ENCODE data around the gene CUL4A.
A peak's percentile ranks its signal among the peaks of the same experiment; 100 is the strongest.

Gene CUL4A

DNA sequence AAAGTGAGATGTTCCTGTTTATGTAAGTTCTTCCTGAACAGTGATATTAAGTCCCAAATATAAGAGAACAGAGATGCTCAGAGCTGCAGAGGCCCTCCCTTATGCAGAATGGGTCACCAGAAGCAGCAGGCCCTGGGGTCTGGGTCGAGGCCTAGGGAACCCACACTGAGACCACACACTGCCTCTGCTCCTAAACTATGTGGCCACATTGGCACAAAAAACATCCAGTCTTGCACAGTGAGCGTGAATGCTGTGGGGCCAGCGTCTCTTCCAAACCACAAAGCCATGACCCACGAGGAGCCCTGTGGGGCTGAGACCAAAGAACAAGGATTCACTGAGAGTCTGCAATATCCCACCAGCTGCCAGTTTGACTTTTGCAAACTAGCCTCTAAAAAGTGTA lies 27.4 kb upstream of the CUL4A start:
- DNase-seq, result no peak

DNA sequence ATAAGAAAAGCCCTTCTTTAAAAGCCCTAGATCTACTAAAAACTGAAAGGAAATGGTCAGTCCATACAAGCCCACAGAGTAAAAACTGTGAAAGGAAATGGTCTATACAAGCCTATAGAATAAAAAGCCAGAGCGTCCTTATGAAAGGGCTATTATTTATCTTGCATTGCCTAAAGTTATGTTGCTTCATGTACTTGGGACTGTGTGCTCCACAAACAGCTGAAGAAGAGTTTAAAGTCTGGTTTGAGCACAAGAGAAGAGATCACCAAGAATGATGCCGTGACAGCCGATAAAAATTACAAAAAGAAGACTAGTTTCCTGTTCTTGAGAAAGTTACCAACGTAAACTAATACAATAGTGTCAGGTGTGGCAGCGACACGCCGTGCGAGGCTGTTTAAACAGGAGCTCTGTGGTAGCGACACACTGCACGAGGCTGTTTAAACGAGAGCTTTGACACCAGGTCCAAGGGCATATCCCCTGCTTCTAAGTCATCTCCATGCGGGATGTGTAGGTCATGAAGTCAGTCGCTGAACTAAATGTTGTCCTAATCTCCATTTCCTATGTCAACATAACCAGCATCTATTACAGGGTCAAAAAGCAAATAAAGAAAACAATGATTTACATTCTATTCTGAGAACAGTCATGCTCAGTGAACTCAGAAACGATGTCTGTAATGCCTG lies 25.8 kb upstream of the CUL4A start:
- no peak for DNase-seq

DNA sequence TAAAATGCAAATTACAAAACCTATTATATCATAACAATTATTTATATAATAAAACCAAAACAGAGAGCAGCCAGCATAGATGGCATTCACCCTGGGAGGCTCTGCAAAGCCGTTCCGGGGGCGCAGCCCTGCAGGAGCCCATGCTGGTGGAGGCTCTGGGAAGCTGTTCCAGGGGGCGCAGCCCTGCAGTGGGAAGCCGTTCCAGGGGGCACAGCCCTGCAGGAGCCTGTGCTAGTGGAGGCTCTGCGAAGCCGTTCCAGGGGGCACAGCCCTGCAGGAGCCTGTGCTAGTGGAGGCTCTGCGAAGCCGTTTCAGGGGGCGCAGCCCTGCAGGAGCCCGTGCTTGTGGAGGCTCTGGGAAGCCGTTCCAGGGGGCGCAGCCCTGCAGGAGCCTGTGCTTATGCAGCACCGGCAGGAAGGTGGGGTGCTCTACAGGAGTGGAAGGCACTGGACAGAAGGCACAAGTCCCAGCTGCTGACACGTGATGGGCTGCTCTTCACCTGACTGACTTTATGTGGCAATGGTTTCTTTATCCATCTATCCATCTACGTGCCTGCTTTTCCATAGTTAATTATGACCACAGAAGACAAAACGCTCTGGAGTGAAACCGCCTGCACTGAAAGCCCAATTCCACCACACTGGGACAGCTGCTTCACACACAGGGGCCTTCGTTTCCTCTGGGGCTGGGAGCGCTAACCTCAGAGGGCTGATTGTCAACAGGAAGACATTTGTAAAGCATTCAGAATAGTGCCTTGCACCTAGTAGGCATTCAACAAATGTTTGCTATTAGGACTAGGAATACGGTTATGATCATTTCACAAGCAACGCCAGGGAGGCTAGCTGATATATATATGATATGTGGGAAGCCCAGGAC lies 24.6 kb upstream of the CUL4A start:
- no peak for DNase-seq

DNA sequence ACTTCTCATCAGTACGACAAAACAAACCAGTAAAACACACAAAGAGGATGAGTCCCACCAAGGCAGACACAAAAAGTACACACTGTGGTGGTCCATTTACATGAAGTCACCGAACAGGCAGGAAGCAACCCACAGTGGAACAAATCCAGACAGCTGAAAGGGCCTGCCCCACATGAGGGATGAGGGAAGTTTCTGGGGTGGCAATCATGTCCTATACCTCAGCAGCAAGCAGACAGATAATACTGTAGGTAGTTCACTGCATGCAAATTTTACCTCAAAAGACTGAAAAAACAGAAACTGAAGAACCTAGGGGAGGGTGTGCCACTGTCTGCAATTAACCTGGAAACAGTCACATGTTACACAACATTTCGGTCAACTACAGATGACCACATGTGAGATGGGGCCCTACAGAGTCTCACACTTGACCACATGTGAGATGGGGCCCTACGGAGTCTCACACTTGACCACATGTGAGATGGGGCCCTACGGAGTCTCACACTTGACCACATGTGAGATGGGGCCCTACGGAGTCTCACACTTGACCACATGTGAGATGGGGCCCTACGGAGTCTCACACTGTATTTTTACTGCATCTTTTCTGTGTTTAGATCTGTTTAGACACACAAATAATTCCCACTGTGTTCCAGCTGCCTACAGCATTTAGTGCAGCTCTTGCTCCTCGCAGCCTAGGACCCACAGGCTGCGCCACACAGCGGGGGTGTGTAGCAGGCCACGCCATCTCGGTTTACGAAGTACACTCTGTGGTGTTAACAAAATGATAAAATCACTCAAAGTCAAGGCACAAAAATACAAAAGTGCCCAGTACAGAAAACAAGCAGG lies 23.1 kb upstream of the CUL4A start:
- no peak for DNase-seq

DNA sequence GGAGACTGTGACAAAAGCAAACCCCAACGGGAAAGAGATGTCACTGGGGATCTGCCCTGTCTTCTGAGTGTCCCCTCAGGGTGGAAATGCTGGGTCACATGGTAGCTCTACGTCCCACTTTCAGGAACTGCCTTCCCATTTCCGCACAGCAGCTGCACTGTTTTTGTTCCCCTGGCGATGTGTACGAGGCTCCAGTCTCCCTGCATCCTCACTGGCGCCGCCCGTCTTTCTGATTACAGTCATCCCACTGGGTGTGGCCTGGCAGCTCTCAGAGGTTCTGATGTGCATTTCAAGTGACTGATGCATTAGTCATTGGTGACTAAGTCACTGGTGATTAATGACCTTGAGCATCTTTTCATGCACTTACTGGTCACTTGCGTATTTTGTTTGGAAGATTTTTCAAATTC lies 22.1 kb upstream of the CUL4A start:
- DNase-seq, result no peak

DNA sequence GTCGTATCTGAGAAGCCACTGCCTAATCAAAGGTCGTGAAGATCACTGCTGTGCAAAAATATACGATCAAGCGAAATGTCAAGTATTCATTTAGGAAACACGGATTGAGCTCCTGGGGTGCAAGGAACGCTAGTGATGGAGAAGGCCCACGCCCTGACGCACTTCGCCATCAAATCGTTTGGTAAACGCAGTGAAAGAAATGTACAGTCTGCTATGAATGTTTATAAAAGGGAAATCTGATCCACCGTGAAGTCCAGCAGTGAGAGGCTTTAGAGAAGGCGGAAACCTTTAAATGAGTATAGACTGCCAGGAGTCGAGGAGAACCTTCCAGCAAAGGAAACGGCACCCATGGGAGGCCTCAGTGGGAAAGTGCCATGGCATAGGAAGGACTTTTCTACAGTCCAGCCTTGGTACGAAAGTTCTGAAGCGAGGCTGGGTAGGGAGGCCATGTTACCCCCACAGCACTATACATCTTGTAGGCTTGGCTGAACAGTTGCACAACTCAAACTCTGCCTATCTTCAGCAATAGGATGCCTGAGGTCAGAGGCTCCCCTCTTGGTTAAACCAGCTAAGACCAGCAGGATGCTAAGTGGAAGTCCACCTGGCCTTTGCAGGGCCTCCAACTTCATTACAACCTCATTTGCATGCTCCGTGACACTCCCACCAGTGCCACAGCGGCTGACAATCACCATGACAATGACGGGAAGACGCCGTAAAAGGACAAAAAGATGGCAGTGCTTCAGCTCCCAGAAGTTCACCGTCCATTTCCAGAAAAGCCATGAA lies 21.3 kb upstream of the CUL4A start:
- DNase-seq, result no peak

DNA sequence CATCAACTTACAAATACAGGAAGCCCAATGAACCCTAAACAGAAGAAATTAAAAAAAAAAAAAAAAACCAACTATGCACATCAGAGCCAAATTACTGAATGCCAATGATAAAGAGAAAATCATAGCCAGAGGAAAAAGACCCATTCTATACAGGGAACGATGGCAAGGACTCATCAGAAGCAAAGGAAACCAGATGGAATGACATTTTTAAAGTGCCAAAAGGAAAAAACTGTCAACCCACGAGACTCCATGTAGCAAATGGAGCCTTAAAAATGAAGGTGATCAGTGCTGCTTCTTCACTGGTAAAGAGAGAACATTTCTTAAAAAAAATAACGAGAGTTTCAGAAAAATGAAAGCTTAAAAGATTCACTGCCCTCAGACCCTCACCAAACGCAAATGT lies 19.2 kb upstream of the CUL4A start:
- DNase-seq, result no peak

DNA sequence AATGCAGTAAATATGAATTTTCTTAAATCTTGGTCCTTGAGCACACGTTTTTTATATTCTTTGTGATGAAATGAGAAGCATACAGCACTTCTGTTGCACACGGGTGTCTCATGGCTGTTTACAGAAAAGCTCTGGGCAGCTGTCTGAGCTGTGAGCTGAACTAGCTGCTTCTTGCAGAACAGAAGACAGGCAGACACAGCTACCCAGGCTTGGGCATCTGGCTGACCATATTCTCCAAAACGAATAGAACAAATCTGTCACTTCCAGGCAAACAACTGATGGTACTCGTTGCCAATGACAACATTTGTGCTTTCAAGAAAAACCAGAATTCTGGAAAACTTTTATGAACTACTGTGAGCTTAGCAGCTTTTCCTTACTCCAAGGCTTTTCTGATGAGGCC lies 17.1 kb upstream of the CUL4A start:
- DNase-seq, result no peak

DNA sequence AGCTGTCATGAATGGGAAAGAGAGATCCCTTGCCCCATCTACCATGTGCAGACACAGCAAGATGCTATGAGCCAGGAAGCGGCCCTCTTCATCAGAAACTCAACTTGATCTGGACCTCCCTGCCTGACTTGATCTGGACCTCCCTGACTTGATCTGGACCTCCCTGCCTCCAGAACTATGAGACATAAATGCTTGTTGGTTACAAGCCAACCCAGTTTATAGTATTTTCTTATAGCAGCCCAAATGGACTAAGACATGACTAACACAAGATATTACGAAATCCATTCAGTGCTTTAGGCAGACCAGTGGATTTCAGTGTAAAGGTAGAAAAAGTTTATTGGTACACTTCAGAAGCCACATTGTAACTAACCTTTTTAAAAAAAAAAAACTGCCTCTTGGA lies 16.5 kb upstream of the CUL4A start:
- no peak for DNase-seq

DNA sequence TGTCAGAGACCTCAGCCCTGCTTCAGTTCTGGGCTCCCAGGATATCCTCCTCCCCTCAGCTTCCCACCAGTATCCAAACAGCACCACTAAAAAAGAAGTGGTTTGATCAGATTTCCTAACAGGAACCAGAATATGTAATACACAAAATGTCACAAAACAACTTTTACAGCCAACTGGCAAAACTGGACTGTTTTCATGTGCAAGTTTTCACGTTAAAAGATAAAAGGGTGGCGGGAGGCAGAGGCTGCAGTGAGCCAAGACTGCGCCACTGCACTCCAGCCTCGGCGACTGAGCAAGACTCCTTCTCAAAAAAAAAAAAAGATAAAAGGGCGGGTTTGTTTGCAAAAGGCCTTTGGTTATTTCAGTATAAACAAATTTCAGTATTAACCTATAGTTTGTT lies 14.1 kb upstream of the CUL4A start:
- DNase-seq, result no peak

DNA sequence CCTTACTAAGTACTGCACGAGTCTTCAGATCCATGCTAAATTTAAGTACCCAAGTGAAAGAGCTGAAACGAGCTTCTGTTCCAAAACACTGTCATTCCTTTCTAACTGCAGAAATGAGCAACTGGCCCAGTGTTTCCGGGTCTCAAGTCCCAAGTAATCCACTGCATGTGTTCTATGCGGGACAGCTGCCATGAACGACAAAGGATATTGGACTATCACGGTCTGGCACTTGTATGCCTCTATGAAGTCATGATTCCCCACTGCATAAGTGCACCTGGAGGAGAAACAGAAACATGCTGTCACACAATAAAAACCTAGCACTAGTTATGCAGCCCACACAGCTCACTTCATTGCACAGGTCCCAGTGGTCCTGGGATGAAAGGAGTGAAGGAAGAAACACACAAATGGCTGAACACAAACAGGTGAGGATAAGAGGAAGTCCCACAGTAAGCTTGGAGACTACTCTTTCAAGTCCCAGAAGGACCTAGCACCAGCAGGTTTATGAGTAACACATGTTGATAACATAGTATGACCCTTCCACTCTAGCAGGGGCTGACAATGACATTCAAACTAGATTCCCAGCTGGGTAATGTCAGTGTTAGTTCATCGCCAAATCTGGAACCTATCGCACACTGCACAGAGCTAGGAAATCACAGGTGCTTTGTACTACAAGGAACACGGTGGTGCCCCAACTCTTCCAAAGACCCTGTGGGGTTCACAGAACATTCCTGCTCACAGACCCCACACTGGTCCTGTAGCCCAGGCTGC lies 12.3 kb upstream of the CUL4A start:
- DNase-seq, result no peak

DNA sequence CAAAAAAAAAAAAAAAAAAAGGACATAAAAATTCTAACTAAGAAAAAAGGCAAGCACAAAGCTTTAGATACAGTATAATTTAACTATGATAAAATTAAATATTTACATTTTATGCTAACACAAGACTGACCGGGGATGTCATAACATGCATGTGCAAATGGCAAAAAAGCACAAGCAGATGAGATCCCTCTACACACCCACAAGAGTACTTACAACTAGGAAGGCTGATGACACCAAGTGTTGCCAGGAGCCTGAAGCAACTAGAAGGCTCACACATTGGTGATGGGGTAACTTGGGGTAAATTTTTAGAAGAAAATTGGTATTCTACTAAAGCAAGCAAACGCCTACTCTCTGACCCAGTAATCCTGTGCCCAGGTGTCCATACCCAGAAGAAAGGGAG lies 7.6 kb upstream of the CUL4A start:
- DNase-seq, result no peak

DNA sequence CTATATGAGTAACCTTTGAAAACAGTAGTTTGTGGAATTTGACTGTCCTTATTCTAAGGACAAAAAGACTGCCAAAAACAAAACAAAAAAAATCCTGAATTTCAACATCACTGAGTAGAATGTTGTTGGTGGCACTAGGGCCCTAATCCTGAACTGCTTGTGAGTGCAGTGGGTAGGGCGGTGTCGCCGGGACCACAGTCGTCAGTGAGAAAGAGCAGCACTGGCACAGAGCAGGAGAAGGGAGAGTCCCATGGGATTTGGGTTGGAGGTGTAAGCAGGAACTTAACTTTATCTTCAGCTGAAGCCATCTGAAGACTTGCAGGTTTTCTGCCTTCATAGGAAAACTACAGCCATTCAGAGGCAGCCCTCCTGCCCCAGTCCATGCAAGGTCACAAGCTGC lies 6.5 kb upstream of the CUL4A start:
- no peak for DNase-seq

DNA sequence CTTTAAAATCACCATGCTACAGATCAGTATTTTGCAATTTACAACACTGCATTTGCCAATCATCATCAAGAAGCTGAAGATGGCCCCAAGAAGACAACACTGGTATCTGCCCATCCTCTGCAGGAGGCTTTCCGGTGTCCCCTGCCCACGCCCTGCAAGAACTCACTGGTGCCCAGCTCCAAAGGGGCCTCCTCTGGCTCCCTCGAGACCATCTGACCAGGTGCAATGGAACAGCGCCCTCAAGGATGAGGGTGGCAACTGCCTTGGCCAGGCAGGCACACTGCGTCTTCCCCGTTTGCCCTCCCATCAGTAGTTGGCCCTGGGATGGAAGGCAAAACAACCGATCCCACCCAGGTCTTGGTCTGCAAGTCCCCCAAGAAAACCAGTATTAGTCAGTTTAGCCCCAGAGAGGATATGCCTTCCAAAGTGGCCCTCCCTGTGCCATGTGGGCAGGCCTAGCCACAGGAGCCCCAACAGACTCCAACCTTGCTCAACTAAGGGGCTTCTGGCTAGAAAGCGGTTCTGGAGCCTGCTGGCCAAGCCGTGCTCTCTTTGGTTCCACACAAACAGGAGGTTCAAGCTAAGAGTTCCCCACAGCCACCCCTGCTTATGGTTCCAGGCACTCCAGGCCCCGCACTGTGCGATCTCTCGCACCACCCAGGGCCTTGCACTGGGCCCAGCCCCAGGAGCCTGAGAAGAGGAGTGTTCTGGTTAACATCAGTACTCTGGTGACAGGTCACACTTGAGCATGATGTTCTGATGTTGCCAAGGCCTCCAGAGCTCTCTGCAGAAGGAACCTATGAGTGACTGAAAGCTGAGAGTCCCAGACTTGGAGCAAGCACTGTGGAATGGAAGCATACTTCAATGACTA lies 5.7 kb upstream of the CUL4A start:
- no peak for DNase-seq

DNA sequence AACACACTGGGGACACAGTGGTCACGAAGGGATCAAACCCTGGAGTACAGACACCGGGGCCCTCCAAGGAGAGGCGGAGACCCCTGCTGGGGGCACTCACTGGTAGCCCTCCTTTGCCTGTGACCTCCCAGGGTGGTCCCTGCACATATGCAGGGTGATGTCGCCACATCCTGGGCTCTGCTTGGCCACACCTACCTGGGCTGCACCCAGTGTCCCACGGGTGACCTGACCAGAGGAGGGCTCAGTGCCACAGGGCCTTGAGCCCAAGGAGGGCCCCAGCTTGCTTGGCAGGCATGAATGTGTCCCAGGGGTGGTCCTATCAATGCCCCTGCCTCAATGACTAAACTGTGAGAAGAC lies 5.1 kb upstream of the CUL4A start:
- DNase-seq, result no peak

DNA sequence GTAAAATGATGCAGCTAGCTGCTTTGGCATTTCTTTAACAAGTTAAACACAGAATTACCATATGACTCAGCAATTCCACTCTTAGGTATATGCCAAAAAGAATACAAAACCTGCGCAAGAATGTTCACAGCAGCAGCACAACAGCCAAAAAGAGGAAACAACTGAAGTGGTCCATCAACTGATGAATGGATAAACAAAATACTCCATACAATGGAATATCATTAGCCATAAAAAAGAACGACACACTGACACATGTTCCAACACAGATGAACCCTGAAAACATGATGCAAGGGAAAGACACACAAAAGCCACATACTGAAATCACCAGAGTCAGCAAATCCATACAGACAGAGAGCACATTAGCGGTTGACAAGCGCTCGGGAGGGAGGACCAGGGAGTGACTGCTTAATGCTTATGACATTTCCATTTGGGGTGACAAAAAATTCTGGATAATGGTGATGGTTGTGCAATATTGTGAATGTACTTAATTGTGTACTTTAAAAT lies 3.9 kb upstream of the CUL4A start:
- no peak for DNase-seq

DNA sequence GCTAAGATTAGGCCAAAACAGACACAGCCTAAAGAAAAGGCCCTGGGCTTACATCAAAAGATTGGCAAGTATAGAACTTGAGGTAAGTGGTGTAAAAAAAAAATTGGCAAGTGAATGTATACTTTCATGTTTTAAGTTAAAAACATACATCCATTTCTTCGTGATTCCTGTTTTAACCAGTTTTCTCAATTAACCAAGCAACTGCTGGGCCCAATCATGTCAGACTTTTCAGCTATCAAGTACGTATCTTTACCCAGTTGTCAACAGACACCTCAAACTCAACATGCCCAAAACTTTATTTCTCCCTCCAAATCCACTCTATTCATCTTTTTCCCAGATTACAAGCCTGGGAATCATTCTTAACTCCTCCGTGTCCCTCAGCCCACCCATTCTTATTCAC lies 2.0 kb upstream of the CUL4A start:
- DNase-seq, result no peak

DNA sequence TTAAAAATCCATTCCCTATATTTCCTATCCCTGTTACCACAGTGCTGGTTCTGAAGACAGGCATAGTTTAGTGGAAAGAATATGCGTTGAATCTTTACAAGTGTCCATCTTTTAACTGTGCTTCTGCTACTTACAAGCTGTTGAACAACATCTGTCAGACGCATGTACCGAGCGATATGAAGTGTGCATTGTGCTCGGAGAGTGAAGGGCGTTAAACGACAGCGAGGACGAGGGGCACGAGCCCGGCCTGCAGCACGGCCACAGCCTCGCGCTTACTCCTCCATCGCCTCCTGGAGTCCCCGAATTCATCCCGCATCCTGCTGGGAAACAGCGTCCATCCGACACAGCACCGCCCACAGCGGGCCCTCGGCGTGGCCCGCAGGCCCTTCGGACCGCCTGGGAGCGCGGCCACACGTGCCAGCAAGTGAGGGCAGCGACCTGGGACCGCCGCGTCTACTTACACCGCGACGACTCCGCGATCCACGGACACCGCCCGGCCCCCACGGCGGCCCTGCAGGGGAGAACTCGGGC lies 1.5 kb upstream of the CUL4A start:
- DNase-seq, result no peak

DNA sequence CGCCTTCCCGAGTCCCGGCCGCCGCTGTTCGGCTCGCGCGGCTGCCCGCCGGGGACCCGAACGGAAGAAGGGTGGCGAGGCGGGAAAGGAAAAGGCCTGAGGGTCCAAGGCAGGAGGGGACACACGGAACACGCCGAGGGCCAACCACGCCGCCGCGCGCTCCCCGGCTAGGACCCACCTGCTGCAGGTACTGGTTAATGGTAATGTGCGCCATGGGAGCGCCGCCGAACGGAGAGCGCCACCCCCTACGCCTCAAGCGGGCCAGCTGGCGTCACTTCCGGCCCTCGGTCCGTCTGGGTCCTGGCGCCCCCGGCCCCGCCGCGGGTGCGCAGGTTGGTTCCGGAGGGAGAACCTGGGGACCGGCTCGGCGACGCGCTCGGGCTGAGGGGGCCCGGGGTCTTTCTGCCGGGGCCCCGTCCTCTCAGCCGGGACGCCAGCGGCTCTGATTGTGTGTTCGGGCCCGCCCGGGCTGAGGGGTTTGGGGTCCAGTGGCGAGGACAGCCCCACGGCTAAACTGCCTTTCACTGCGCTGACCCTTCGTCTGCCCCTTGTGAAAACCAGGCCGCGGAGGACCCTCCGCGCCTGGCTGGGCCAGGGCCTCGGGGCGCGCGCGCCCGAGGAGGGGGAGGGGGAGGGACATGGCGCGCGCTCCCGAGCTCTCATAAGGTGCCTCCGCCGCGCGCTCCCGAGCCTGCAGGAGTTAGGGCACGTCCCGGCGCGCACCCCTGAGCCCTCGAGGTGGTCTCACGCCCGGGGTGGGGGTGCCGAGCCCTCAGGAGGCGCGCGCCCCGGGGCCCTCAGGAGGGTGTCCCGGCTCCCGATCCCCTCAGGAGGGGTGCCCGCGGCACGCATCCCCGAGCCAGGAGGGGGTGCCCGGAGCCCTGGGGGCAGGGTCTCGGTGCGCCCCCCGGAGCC lies 735 bp upstream of the CUL4A start, which contains the start of gene PCID2:
TSS of gene PCID2 (minus strand) at position 249 of the 915 bp plus-strand sequence. CDS start at position 214, 35 bp downstream.
- peak; percentile 37 for DNase-seq
